LoVo (cell line): Measurements from ENCODE around the gene RPS6KB1.
"Not testable (repeated sequence)": the region's sequence is repeated elsewhere in the genome, so short reads cannot be mapped to it uniquely, and the experiment has no call there.

Experiments used
- DNase-seq: peaks from one replicate; pipeline ENCODE4 v3.0.0-alpha.2; 2016; ENCODE audit warnings: low spot score

Gene RPS6KB1

DNA sequence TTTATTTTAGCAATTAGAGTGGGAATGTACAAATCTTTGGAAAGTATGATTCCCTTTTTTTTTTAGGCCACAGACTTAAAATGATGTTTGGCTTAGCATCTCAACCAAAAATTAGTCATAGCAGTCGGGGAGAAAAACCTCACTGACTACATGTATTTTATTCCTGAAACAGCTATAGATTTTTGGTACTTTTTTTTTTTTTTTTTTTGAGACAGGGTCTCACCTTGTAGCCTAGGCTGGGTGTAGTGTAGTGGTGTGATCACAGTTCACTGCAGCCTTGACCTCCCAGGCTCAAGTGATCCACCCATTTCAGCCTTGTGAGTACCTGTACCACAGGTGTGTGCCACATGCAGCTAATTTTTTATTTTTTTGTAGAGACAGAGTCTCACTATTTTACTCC is 48.2 kb downstream of the RPS6KB1 start:
- DNase-seq: no peak

DNA sequence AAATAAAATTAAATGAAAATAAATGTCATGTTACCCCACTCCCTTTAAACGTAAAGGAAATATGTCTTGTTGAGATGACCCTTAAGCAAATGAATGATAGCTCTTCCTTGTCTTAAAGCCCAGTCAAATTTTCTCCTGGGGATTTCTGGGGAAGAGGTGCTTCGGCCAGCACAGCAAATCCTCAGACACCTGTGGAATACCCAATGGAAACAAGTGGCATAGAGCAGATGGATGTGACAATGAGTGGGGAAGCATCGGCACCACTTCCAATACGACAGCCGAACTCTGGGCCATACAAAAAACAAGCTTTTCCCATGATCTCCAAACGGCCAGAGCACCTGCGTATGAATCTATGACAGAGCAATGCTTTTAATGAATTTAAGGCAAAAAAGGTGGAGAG is 53.5 kb downstream of the RPS6KB1 start:
- DNase-seq: not testable (repeated sequence)

DNA sequence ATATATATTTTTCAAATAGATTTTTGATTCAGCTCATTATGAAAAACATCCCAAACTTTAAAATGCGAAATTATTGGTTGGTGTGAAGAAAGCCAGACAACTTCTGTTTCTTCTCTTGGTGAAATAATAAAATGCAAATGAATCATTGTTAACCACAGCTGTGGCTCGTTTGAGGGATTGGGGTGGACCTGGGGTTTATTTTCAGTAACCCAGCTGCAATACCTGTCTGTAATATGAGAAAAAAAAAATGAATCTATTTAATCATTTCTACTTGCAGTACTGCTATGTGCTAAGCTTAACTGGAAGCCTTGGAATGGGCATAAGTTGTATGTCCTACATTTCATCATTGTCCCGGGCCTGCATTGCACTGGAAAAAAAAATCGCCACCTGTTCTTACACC is 54.4 kb downstream of the RPS6KB1 start:
- DNase-seq: not testable (repeated sequence)

DNA sequence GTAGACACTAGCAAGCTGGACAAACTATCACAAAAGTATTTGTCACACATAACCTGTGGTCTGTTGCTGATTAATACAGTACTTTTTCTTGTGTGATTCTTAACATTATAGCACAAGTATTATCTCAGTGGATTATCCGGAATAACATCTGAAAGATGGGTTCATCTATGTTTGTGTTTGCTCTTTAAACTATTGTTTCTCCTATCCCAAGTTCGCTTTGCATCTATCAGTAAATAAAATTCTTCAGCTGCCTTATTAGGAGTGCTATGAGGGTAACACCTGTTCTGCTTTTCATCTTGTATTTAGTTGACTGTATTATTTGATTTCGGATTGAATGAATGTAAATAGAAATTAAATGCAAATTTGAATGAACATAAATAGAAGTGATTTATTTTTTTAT is 57.1 kb downstream of the RPS6KB1 start:
- no peak for DNase-seq

DNA sequence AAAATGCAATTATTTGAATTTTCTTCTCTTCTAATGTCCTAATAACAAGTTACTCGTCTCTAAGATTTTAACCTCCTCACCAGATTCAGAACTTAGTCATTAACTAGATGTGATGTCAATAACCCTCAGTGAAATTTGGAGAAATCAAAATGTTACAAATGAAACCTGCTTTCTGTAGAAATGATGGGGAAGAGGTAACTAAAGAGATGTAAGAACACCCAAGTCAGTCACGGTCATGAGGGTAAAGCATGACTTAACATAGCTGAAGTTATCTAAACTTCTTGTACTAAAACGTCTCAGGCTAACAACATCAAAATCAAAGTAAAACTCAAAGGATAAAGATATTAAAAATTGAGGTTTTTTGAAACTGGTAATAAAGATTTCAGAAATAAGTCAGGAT is 61.9 kb downstream of the RPS6KB1 start:
- no peak for DNase-seq

DNA sequence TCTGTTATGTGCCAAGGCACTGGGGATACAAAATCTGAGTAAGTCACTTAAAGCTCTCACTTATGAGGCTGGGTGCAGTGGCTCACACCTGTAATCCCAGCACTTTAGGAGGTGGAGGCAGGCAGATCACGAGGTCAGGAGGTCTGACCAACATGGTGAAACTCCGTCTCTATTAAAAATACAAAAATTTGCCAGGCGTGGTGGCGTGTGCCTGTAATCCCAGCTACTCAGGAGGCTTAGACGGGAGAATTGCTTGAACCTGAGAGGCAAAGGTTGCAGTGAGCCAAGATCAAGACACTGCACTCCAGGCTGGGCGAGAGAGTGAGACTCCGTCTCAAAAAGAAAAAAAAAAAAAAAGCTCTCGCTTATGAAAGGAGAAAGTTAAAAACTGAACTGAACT is 66.7 kb downstream of the RPS6KB1 start:
- DNase-seq: not testable (repeated sequence)

DNA sequence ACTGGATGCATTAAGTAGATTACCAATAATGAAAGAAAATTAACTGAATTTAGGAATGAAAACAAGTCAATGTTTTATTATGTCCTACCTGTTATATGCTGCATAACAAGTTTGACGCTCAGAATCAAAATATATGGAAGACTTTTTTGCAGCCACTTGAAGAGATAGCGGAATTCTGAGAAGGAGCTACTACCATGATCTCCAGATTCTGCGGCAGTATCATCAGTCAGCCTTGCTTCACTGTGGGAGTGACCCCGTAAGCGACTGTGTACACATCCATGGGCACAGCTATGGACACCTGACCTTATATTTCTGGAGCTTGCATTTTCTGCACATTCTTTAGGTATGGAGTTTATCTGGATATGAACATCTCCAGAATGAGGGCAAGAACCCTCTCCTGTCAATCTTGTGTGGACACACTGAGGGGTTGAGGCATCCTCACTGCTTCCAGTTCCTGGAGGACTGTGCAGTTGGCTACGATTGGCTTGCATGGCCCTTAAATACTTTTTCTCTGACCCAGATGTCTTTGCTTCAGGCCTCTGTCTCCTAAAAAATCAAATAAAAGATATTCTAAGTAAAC is 69.9 kb downstream of the RPS6KB1 start:
- no peak for DNase-seq

DNA sequence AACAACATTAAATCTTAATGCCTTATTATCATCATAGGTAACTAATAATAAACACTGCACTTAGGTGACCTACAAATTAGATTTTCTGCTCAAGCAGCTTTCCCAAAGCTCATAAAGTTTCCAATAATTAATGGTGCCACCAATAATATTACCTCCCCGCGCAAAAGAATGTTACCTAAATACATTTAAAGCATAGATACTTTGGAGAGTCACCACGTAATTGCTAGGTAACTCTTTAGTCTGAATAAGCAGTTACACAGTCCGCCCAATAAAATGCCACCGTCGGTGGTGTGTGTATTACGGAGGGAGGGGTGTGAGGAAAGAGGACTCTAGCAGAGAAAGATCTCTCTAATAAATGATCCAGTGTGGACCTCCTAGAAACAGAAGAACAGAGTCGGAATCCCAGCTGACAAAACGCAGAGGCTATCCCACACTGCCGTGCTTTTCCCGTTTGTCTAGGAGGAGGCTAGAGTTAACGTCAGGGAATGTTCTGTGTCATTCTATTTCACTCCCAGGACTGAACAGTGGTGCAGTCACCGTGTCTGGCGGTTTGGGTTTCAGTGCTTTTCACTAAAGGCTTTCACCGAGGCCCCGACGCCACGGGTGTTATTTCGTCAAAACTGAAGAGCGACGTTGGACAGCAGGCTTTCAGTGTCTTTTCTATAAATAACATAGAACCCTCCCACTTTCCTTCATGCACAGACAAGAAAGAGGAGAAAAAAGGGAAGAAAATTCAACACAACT is 71.0 kb downstream of the RPS6KB1 start:
- peak; percentile 39 for DNase-seq

DNA sequence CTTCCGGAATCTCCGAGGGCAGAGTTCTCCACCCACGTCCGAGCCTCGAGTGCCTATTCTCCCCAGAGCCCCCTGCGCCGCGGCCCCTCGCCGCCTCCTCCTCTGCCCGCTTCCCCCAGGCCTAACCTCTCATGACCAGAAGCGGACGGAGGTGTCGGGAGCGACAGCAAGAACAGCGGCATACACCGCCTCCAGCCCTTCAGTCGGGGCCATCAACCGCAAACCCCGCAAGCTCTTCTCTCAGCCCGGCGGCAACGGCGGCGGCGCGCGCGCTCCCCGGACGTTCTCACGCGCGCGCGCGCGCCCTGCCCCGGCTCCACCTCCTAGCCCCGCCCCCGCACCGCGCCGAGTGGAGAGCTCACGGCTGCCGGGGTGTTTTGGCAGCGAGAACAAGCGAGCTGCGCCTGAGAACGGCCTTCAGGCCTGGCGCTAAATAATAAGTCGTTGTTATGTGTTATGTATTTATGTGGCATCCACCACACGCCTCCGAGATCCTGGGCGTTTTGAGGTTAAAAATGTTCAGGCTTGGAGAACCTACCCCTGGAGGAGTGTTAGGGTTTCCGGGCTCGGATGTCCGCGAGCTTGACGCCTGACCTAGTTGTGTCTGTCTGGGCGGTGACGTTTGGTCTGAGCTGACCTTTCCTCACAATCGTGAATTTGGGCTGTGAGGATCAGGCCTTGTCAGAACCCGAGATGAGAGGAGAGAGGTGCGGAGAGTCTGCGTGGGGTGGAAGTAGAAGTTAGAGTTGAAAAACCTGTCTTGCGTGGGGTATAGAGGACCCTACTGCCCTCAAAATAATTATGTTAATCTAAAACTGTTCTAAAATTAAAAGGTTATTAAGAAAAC is 71.8 kb downstream of the RPS6KB1 start, which contains the start of gene RNFT1:
Gene RNFT1 (minus strand): TSS at position 259 of the 847 bp plus-strand sequence. CDS start 77 bp downstream, at position 182.
- peak; percentile 93 for DNase-seq

DNA sequence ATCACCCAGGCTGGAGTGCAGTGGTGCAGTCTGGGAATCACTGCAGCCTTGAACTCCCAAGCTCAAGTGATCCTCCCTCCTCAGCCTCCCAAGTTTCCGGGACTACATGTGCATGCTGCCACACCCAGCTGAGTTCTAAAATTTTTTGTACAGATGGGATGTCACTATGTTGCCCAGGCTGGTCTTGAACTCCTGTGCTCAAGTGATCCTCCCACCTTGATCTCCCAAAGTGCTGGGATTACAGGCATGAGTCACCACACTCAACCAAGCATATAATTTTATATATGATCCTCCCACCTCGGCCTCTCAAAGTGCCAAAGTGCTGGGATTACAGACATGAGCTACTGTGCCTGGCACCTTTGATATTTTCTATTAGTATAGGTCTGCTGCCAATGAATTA is 78.8 kb downstream of the RPS6KB1 start:
- not testable (repeated sequence) for DNase-seq

DNA sequence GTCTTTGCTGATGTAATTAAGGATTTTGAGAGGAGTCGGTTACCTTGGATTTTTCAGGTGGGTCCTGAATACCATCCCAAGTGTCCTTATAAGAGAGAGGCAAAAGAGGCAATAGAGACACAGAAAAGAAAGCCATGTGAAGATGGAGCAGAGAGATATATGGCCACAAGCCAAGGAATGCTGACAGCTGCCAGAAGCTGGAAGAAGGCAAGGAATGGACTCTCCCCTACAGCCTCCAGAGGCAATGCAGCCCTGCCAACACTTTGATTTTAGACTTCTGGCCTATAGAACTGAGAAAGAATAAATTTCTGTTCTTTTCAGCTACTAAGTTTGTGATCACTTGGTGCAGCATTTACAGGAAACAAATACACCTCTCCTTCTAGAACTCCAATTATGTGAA is 79.9 kb downstream of the RPS6KB1 start:
- no peak for DNase-seq

DNA sequence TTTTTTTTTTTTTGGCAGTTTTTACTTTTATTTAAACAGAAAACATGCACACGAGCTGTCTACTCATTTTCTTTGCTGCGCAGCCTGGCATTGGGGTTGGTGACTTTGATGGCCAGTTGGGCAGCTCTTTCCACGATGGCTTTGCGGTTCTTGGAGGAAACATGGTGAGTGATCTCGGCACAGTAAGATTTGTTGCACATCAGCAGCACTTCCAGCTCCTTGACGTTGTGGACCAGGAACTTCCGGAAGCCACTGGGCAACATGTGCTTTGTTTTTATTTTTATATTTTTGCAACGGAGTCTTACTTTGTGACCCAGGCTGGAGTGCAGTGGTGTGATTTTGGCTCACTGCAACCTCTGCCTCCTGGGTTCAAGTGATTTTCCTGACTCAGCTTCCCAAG is 80.6 kb downstream of the RPS6KB1 start:
- not testable (repeated sequence) for DNase-seq

DNA sequence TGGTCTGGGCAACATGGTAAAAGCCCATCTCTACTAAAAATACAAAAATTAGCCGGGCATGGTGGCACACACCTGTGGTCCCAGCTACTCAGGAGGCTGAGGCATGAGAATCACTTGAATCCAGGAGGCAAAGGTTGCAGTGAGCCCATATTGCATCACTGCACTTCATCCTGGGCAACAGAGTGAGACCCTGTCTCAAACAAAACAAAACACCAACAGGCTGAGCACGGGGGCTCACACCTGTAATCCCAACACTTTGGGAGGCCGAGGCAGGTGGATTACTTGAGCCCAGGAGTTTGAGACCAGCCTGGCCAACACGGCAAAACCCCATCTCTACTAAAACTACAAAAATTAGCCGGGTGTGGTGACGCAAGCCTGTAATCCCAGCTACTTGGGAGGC is 82.2 kb downstream of the RPS6KB1 start:
- not testable (repeated sequence) for DNase-seq

DNA sequence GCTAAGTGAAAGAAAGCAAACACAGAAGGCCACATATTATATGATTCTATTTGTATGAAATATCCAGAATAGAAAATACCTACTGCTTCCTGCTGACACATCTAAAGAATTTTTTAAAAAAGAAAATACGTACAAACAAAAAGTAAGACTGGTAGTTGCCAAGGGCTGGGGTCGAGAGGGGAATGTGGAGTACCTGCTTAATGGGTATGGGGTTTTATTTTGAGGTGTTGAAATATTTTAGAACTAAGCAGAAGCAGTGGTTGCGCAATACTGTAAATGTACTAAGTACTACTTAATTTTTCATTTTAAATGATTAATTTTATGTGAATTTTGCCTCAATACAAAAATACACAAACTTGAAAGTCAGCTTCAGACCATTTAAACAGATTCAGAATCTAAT is 103.7 kb downstream of the RPS6KB1 start:
- DNase-seq: not testable (repeated sequence)
